ENCODE results near the gene SORD.

- TF ChIP-seq CTCF (IDR thresholded peaks at IDR 0.05) (no peak), EZH2phosphoT487 (IDR thresholded peaks at IDR 0.05) (no peak), EZH2 (IDR thresholded peaks at IDR 0.05) (no peak)
These were observed 72.7 kb downstream of the SORD start for GRCh38 chr15:45095661-45096060.
